Stimulated activated CD4-positive, alpha-beta T cell treated with anti-CD3 and anti-CD28 coated beads, TNF-alpha, amount 100 ng/mL, for 4 hours (primary cell): ENCODE results near the gene ATRAID.
"Not testable (repeated sequence)": the region's sequence is repeated elsewhere in the genome, so short reads cannot be mapped to it uniquely, and the experiment has no call there.

Experiments
- DNase-seq, 3 experiments: peaks; one replicate each; pipeline ENCODE4 v3.0.0-alpha.2; 2020; ENCODE audit warnings: low read depth in 3 of 3

The ATRAID gene

GRCh38 chr2:27194538-27195354 lies 17.1 kb upstream of the ATRAID start:
- DNase-seq: no peak

- not testable (repeated sequence) for DNase-seq
These were observed 16.0 kb upstream of the ATRAID start for GRCh38 chr2:27195799-27196198.

- not testable (repeated sequence) for DNase-seq
These were observed 13.8 kb upstream of the ATRAID start for GRCh38 chr2:27198068-27198467.

GRCh38 chr2:27198627-27199026 lies 13.2 kb upstream of the ATRAID start:
- no peak for DNase-seq

- no peak for DNase-seq
These were observed 12.6 kb upstream of the ATRAID start for GRCh38 chr2:27199241-27199640.

GRCh38 chr2:27201675-27202074 lies 10.2 kb upstream of the ATRAID start:
- DNase-seq: no peak

- no peak for DNase-seq
These were observed 9.0 kb upstream of the ATRAID start for GRCh38 chr2:27202854-27203253.

GRCh38 chr2:27203741-27204140 lies 8.1 kb upstream of the ATRAID start:
- no peak for DNase-seq

GRCh38 chr2:27204566-27204965 lies 7.3 kb upstream of the ATRAID start:
- no peak for DNase-seq

- no peak for DNase-seq
These were observed 6.6 kb upstream of the ATRAID start for GRCh38 chr2:27205206-27205605.

GRCh38 chr2:27206346-27206745 lies 5.5 kb upstream of the ATRAID start:
- DNase-seq: no peak

- no peak for DNase-seq
These were observed 3.3 kb upstream of the ATRAID start for GRCh38 chr2:27208486-27209050.

- DNase-seq: no peak
These were observed 2.0 kb upstream of the ATRAID start for GRCh38 chr2:27209621-27210401.

GRCh38 chr2:27211241-27211942 lies 449 bp upstream of the ATRAID start:
- DNase-seq: no peak

GRCh38 chr2:27212626-27213471 lies 1.0 kb downstream of the ATRAID start:
- DNase-seq: peak in 1 of 3 experiments; percentile 20

- no peak for DNase-seq
These were observed 3.1 kb downstream of the ATRAID start for GRCh38 chr2:27214941-27215340.

- no peak for DNase-seq
These were observed 4.7 kb downstream of the ATRAID start for GRCh38 chr2:27216416-27217137.

- peak; percentile 80 to 88 (median 84) for DNase-seq
These were observed 5.6 kb downstream of the ATRAID start, which contains the start of gene CAD for GRCh38 chr2:27217173-27218121. Gene CAD (plus strand): TSS chr2:27217369. CDS start chr2:27217552, 183 bp downstream.

- no peak for DNase-seq
These were observed 6.8 kb downstream of the ATRAID start for GRCh38 chr2:27218614-27219013.
